ENCODE data around the gene COLEC12.

The COLEC12 gene

GRCh38 chr18:361100-361732, 139.3 kb downstream of the COLEC12 start:
- DNase-seq (ENCODE audit: low spot score): no peak

DNA sequence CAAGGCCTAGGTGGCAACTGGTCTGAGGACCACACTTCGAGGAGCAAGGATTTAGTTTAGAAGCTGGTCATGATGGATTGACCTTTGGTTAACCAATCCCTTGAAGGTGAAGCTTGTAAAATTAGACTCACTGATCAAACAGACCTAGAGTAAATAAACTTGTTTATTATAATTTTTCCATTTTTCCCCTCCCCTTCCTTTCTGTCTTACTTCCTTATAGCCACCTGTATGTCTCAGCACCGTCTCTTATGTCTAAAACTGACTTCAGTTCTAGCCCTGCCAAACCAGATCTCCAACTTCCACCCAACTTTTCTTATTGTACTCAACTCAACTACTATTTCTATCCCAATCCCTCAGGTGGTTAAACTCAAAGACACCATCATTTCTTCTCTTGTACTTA, 139.8 kb downstream of the COLEC12 start:
- no peak for DNase-seq (ENCODE audit: low spot score)

- no peak for DNase-seq (ENCODE audit: low spot score)
Measured at GRCh38 chr18:356778-357177, 143.7 kb downstream of the COLEC12 start.

DNA sequence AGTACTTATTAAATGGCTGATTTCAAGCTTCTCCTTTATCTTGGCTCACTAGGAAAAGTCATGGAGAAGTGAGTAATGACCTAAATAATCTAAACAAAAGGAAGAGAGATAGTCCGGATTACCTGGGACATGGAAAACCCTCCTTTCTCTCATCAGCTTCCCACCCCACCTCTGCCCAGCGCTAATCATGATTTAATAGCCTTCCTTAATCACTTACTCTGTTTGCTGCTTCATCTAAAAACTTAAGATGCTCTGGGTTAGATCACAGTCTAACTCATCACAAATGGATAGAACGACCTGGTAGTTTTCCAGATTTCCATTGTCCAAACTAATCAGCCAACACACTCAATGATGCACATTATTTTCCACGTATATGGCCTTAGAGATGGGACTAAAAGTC, 144.8 kb downstream of the COLEC12 start:
- DNase-seq (ENCODE audit: low spot score): no peak

DNA sequence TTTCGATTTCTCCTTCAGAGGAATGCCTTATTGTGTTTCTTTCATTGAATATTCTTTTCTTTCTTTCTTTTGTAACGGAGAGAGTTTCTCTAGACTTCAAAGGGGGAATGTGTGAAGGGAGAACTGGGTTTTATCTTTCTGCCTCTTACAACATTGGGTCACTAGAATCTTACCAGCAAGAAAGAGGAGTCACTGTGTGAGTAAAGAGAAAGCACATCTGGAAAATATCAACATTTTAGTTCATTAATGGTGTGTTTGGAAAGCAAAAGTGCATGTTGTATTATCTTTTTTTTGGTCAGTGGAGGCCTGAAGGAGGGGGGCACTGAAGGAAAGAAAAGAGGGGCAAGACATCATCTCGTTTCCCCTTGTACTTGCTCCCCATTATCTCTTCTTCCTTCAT, 146.0 kb downstream of the COLEC12 start:
- no peak for DNase-seq (ENCODE audit: low spot score)

- no peak for DNase-seq (ENCODE audit: low spot score)
Measured at GRCh38 chr18:354003-354402, 146.5 kb downstream of the COLEC12 start.

GRCh38 chr18:352438-352837, 148.1 kb downstream of the COLEC12 start:
- DNase-seq (ENCODE audit: low spot score): no peak

GRCh38 chr18:350953-351572, 149.4 kb downstream of the COLEC12 start:
- no peak for DNase-seq (ENCODE audit: low spot score)

DNA sequence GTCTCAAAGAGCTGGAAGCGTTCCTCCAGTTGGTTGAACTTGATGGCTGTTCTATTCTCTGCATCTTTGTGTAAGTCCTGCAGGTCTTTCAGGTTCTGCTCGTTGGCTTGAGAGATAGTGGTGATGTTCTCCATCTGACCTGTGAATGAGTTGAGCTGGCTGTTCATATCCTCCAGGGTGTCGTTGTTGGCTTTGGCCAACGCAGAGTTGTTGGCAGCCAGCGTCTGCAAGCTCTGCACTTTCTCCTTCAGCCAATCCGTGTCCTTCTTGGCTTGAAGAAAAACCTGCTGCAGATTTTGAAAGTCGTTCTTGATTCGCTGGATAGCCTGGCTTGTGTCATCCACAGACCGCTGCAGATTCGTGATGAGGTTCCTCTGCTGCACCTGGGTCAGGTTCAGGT, 153.9 kb downstream of the COLEC12 start:
- DNase-seq (ENCODE audit: low spot score): no peak

DNA sequence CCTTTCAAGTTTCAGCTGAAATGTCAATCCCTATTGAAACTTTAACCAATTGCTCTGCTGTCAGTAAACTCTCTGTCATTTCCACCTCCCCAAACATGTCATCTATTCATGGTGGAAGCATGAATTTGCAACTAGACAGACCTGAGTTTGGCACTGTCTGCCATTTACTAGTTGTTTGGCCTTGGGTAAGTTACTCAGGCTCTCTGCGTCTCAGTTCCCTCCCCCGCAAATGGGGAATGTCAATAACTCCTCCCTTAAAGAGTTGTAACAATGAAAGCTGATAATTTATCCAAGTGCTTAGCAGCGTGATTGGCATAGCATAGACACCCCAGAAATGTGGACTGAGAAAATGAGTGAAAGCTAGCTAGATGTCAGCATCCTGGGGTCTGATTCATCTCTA, 159.4 kb downstream of the COLEC12 start:
- DNase-seq (ENCODE audit: low spot score): no peak

DNA sequence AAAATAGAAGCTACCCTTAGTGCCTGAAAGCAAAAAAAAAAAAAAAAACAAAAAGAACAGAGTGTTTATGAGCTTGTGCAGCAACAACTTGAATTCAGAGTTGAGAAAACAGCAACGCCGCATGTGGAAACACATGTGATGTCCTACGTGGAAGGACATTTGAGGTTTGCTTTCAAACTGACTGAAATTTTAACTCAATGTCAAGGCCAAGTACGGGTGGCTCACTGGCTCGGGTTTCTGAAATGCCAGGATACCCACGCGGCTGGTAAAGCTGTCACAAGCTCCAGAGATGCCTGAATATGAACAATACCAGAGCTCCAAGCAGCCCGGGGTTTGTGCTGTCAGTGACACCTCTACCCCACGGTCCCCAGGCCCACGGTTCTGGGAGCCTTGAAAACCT, 160.5 kb downstream of the COLEC12 start:
- no peak for DNase-seq (ENCODE audit: low spot score)

DNA sequence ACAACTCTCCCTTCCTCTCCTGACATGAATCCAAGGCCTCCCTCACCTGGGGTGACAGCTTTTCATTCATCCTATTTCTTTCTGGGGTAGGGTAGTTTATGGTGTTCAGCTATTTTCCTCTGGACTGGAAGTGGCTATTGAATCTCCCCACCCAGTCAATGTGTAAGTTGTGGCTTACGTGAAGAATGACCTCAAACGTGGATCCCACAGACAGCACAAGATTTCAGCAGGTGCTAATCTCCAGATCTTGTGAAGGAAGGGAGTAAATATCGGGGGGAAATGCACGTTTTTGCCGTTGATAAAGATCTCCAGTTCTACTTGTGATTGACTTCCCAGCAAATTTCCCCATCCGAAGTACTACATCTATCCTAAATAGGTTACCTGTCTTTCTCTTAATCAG, 161.3 kb downstream of the COLEC12 start:
- DNase-seq (ENCODE audit: low spot score): no peak

DNA sequence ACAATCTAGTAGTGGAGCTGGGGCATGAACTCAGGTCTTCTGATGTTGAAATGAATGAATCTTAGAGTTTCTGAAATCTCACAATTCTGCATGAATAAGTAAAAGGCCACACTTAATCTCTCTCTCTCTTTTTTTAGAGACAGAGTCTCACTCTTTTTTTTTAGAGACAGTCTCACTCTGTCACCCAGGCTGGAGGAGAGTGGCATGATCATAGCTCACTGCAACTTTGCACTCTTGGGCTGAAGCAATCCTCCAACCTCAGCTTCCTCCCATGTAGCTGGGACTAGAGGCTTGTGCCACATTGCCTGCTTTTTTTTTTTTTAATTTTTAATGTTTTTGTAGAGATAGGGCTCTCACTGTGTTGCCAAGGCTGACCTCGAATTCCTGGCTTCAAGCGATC, 163.8 kb downstream of the COLEC12 start:
- no peak for DNase-seq (ENCODE audit: low spot score)

DNA sequence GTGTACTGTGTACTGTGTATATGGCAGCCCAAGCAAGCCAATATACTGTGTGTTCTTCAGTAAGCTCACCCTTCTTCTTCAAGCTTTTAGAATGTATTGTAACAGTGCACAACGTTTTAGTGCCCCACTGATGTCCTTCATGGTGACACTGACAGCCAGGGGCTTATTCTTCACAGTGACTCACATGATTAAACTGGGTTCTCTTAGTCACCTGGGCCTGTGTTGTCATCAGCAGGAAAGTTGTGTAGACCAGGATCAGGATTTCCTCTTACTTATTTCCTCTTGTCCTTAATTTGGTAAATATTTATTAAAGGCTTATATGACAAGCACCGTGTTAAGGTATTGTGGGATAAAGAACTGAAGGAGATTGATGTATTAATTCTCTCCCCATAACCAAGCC, 164.8 kb downstream of the COLEC12 start:
- peak; percentile 92 for DNase-seq (ENCODE audit: low spot score)

GRCh38 chr18:334575-335132, 165.8 kb downstream of the COLEC12 start:
- DNase-seq (ENCODE audit: low spot score): no peak

DNA sequence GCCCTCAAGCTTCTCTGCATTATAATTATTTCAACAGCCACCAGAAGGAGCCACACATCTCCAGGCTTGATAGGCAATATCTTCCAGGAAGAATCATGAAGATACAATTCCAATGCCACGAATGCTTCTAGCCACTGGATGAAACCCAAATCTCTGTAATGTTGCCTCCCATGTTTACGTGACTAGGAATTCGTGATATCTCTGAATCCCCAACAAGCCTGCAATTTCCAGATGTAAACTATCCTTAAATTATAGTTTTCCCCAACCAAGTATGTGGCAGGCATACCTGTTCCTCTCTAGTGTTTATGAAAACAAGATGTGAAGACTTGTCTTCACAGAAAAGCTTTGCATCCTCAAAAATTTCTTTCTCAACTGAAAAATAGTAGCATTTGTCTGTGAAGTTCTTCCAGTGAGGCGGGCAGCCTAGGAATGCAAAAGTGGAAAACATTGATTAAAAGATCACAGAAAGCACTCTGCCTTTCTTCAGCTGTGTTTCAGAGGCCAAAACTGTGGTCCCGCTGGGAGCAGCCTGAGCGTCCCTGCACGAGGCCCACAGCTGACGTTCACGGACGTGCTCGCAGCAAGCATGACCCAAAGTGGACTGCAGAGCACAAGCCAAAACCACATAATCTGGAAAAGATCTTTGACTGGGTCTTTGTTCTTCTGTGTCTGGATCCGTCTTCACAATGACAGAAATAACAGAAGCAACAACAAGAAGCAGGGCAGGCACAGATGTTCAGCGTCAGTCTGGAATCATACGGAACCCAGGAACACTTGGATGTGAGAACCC, 167.6 kb downstream of the COLEC12 start:
- no peak for DNase-seq (ENCODE audit: low spot score)

GRCh38 chr18:332007-332406, 168.5 kb downstream of the COLEC12 start:
- peak; percentile 74 for DNase-seq (ENCODE audit: low spot score)

DNA sequence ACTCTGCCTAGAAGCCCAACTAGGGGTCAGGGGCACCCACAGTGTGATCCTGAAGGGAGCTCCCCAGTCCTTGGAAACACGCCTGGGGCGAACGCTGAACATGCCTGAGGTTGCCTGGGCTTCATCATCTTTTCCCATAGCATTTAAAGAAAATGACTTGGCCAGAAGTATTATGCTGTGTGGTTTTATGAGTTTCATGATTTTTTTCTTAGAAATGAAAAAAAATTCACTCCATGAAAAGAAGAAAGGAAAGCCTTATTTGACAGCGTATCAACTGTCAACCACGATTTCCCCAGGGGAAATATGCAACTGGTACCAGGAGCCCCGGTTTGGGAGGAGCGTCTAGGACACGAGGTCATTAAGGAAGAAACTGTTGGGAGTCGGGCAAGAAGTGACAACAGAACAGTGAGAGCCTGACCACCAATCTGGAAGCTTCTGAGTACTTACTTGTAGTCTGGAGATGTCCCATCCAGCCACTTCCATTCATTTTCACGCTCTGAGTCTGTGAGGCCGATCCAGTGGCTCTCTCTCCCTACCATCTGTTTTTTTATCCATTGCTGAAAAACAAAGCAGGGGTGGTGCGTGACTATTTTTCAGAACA, 169.2 kb downstream of the COLEC12 start:
- no peak for DNase-seq (ENCODE audit: low spot score)

GRCh38 chr18:328928-329327, 171.6 kb downstream of the COLEC12 start:
- DNase-seq (ENCODE audit: low spot score): no peak

GRCh38 chr18:326846-327245, 173.7 kb downstream of the COLEC12 start:
- DNase-seq (ENCODE audit: low spot score): no peak

- no peak for DNase-seq (ENCODE audit: low spot score)
Measured at GRCh38 chr18:323253-323622, 177.3 kb downstream of the COLEC12 start.

DNA sequence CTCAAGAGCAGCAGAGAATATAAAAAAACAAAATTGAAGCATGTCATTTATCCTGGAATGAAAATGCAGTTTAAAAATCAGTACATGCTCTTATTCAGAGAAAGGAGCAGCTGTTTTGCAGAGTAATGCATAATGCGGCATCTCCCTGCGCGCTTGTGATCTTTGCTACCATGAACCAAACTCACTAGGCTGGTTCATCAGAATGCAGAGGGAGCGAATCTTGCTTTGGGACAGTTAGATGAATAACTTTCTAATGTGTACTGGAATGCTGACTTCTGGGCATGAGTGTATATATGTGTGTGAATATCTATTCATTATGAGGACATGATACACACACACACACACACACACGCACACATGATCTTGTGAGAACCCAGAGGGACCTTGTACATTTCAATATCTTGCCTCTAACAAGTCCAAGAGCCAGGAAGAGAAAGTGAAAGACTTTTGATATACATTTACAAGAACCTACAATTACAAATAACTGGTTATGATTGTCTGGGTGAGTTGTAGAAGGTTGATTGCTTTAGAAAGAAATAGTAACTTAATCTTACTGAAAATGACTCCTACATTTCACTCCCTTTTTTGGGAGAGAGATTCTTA, 178.5 kb downstream of the COLEC12 start:
- no peak for DNase-seq (ENCODE audit: low spot score)

Data from kidney capillary endothelial cell (primary cell).